NCI-H2227 (cell line): Measurements from ENCODE around the gene HMOX1.
A peak's percentile ranks its signal among the peaks of the same experiment; 100 is the strongest.

ENCODE experiments used
- DNase-seq: peaks from one replicate; lab custom pipeline; 2025; ENCODE audit not compliant: unreplicated experiment; lab: John Stamatoyannopoulos, UW

Gene HMOX1

DNA sequence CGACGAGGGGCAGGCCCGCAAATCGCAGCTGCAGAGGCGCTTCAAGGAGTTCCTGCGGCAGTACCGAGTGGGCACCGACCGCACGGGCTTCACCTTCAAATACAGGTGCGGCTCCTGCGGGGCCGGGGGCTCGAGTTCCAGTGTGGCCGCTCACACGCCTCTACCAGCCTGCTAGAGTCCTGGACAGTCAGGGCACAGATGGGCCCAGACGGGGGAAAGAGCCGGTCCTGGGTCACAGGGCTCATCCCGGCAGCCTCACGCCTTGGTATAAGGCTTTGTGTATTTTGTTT, 19.6 kb downstream of the HMOX1 start:
- DNase-seq, result no peak

DNA sequence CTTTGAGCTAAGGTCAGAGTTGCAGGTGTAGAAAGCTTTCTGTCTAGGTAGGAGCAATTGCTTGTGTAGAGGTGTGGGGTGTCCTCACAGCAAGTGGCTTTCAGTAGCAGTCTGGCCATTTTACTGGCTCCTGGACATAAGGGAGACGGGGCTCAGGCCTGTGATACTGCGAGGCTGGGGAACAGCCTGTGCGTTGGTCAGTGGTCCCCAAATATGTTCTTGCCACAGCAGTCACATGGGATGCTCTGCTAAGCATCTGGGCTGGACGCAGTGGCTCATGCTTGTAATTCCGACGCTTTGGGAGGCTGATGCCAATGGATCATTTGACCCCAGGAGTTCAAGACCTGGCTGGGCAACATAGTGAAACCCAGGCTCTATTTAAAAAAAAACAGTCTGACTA, 21.0 kb downstream of the HMOX1 start:
- no peak for DNase-seq

DNA sequence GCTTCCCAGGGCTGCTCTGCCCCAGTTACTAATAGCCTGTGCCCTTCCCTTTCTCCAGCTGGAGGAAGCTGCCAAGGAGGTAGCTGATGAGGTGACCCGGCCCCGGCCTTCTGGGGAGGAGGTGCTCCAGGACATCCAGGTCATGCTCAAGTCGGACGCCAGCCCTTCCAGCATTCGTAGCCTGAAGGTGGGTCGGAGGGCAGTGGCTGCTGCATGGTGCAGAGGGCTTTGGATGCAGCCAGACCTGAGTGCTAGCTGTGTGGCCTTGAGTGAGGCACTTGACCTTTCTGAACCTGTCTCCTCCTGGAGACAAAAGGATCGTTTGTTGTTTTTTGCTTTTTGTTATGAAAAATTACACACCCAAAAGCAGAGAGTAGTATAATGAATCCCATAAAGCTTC, 22.5 kb downstream of the HMOX1 start:
- no peak for DNase-seq

DNA sequence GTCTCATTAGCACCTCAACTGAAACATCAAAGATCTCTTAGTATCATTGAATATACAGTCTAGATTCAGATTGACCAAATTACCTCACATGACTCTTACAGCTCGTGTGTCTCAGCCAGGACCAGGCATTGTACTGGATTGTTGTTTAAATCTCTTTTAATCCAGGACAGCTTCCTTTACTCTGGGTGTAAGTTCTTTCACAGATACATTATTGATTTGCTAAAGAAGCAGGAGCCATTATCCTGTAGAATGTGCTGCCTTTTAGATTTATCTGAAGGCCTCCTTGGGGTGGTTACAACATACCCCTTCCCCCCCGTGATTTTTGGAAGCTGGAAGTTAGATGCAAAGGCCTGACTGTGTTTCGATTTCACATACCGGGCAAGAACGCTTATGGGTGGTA, 23.3 kb downstream of the HMOX1 start:
- no peak for DNase-seq

DNA sequence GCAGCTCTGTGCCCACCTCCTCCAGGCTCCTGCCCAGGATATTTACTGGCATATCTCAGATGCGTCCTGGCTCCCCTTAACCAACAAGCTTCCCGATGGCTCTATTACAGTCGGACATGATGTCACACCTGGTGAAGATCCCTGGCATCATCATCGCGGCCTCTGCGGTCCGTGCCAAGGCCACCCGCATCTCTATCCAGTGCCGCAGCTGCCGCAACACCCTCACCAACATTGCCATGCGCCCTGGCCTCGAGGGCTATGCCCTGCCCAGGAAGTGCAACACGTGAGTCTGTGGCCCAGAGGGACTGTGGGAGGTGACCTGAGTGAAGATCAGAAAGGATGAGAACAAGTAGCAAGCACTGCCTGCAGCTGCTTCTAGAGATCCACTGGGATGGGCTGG, 25.5 kb downstream of the HMOX1 start:
- DNase-seq, result no peak

DNA sequence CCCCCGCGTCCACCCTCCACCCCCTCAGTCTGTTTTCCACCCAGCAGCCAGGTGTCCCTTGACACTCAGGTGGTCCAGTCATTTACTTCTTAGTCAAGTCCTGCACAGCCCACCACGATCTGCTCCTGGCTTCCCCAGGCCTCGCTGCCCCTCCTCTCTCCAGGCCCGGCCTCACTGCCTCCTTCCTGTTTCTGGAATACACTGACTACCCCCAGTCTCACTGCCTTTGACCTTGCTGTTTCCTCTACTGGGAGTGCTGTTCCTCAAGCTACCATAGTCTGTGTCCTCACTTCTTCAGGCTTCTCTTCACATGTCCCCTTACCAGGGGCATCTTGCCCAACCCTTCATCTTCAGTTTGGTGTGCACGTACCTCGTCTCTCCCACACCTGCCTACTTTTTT, 26.5 kb downstream of the HMOX1 start:
- DNase-seq, result no peak

DNA sequence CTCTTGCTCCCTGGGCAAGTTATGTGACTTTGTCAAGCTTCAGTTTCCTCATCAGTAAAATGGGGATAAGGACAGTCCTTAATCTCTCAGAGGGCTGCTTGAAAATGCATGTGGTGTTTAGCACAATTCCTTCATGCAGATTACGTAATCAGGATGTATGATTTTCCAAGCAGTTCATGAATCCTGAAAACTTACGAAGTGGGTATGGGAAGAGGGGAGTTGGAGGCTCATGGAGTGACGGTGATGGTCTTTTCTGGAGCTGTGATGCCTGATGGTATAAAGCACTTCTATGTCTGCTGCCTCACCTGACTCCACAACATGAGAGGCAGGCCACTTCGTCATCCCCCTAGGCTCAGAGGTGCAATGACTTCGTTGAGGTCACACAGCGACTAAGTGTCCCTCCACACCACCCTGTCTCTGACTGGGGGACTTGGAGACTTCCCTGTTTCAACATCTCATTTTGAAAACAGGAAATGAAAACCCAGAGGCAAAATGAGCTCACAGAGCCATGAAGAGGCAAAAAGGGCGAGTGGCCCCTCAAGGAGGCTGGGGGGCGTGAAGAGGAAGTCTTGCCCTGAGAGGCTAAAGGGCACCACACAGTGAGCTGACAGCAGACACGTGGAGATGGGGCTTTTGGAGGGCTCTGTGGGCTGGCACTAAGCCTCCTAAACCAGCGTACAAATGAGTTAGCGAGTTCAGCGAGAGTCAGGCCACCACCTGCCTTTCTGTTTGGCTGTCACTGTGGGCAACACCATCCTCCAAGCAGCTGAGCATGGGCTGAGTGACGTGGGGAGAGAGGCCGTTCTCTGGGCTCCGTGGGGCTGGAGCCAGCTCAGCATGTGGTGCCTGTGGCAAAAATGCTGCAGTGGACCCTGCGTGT, 29.1 kb downstream of the HMOX1 start:
- no peak for DNase-seq

DNA sequence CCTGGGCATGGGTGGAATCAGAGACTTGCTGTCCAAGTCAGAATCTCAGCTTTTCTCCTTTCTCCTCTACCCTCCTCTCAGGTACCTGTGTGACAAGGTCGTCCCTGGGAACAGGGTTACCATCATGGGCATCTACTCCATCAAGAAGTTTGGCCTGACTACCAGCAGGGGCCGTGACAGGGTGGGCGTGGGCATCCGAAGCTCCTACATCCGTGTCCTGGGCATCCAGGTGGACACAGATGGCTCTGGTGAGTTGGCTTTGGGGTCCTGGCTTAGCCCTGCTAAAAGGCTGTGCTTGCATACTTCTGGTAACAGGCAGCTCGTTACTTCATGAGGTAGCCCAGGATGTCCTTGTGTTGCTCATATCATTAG, 29.8 kb downstream of the HMOX1 start:
- DNase-seq, result no peak

DNA sequence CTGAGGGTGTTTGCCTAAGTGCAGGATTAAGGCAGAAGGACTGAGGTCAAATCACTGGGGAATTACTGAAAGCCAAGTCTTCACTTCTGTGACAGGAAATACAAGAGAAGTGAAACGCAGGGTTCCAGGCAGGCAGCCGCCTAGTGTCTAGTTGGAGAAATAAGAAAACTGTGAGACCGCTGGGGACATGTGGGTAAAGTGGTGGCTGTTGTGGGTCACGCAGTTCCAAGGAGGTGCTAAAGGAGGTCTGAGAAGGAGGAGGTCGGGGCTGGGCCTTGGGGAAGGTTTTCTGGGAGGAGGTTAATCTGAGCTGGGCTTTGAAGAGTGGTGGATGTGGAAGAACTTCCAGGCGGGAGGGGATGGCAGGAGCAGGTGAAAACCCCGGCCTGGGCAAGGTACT, 30.2 kb downstream of the HMOX1 start:
- DNase-seq, result no peak

DNA sequence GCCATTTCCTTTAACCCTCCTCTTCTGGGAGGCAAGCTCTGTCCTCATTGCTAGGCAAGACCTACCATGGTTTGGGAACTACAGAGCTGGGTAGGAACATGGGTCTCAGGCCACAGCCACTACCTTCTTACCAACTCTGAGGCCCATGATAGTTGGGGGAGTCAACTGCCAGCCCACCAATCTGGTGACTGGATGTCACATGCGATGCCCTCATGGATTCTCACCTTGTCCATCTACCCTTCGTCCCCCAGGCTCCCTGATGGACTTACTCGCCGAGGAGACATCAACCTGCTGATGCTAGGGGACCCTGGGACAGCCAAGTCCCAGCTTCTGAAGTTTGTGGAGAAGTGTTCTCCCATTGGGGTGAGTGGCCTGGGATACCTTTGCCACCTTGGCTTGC, 32.7 kb downstream of the HMOX1 start:
- no peak for DNase-seq

DNA sequence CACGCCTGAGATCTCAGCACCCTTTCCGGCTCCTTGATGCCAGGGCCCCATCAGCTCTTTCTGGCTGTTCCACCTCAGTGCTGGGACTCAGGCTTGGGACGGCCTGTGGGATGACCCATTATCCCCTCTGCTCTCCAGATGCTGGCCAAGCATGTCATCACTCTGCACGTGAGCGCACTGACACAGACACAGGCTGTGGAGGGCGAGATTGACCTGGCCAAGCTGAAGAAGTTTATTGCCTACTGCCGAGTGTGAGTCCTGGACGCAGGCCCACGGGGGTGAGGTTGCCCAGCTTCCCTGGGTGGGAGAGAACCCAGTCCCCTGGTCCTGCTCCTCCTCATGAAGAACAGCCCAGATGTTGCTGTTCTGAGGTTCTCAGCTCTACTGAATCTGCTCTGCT, 36.7 kb downstream of the HMOX1 start:
- no peak for DNase-seq

DNA sequence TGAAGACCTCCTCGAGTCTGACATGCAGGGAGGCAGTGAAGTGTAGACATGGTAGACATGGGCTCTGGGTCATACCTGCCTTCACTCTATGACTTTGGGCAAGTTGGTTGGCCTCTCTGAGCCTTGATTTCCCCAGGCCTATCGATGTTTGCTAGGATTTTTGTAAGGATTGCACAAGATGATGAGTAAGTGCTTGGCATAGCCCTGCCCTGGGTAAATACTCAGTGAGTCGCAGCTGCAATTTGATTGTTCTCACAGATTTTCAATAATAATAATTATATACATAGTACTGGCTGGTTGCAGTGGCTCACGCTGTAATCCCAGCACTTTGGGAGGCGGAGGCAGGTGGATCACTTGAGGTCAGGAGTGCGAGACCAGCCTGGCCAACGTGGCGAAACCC, 37.2 kb downstream of the HMOX1 start:
- DNase-seq, result no peak

DNA sequence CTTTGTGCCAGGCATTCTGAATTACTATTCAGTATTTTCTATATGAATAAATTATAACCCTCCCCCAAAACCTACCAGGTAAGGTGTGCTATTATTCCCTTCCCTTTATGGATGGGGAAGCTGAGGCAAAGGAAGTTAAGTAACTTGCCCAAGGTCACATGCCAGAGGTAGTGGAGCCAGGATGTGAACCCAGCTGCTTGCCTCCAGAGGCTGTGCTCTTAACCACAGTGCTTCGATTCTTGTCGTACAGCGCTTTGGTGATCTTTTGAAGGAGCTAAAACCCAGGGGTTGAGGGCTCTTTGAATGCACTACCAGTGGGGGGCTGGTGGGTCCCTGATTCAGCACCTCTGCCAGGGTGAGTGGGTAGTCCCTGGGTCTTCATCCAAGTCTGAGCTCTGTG, 37.8 kb downstream of the HMOX1 start:
- no peak for DNase-seq

DNA sequence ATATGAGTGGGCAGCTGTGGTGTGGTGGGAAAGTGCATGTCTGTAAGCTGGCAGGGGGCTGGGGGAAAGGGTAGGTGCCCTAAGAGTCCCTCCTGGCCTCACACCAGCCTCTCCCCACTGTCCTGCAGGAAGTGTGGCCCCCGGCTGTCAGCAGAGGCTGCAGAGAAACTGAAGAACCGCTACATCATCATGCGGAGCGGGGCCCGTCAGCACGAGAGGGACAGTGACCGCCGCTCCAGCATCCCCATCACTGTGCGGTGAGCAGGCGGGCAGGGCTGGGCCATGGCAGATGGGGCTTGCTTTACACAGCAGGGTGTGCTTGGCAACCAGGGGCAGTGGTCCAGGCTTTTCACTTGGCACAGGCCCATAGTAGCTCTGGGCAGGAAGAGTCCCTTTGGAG, 38.9 kb downstream of the HMOX1 start:
- DNase-seq, result no peak

DNA sequence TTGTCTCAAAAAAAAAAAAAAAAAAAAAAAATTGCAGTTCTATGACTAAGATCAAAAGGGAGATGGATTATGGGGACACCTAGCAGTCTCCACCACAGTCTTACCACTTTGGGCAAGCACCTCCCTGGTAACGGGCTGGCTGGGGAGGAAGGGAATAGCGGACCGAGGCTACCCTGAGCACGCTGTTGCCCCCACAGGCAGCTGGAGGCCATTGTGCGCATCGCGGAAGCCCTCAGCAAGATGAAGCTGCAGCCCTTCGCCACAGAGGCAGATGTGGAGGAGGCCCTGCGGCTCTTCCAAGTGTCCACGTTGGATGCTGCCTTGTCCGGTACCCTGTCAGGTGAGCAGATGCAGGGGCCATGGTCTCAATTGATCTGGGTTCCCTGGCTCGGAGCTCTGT, 40.2 kb downstream of the HMOX1 start:
- no peak for DNase-seq

DNA sequence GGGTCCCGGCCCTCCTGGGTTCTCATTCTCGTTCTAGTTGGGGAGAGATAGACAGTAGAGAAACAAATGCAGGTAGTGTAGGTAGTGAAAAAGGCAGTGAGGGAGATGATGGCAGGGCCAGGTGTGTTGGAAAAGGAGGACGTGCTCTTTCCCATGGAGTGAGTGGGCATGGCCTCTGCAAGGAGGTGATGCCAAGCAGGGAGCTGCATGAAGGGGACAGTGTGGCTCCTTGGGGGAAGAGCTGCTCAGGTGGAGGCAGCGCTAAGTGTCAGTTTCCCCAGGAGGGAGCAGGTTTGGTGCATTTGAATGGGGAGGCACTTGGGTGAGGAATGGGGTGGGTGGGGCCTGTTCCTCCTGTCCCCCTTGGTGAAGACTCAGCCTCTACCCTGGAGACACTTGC, 41.2 kb downstream of the HMOX1 start:
- no peak for DNase-seq

DNA sequence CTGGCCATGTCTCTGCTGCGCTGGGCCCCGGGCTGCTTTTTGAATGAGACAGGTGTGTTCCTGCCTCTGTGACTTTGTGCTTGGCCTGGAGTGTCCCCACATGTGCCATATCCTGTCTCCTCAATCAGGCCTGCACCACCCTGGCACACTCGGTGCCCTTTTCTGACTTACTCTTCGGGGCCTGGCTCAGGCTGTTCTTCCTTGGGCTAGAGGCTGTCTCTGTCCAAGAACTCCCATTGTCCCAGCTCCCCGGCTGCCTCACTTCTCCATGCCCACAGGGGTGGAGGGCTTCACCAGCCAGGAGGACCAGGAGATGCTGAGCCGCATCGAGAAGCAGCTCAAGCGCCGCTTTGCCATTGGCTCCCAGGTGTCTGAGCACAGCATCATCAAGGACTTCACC, 42.0 kb downstream of the HMOX1 start:
- DNase-seq, result no peak

DNA sequence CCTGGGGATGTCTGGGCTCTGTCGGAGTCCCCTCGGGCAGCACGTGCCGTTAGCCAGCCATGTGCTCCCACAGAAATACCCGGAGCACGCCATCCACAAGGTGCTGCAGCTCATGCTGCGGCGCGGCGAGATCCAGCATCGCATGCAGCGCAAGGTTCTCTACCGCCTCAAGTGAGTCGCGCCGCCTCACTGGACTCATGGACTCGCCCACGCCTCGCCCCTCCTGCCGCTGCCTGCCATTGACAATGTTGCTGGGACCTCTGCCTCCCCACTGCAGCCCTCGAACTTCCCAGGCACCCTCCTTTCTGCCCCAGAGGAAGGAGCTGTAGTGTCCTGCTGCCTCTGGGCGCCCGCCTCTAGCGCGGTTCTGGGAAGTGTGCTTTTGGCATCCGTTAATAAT, 43.2 kb downstream of the HMOX1 start:
- DNase-seq, result no peak

DNA sequence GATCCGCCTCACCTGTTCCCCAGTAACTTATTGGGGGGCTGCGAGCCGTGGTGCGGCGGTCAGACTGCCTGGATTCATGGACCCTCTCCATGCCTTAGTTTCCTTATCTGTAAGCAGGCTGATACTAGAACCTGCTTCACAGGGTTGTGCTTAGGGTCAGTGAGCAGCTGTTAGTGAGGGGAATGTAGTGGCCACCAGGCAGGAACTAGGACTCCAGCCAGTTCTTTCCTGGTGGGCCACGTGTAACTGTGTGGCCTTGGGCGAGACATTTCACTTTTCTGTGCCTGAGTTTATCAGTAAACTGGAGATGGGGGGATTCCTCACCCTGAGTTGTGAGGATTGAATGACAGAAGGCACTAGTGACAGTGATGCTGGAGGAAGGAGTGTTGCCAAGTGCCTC, 43.9 kb downstream of the HMOX1 start:
- no peak for DNase-seq

DNA sequence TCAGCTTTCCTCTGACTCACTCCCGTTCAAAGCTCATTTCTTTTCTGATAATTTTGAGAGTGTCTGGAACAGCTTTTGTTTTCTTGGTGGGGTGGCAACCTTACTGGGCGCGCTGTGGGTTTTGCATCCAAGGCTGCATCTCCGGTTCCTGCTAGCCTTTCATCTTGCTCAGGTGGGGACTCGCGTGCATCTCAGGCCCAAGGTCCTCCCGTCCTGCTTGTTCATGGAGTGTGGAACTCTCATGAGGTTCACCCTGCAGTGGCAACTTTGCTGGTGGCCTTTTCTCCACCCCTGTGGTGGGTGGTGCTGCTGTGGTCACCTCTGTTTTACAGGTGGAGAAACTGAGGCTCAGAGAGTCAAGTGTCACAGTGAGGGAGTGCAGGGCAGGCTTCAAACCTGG, 44.6 kb downstream of the HMOX1 start:
- no peak for DNase-seq

DNA sequence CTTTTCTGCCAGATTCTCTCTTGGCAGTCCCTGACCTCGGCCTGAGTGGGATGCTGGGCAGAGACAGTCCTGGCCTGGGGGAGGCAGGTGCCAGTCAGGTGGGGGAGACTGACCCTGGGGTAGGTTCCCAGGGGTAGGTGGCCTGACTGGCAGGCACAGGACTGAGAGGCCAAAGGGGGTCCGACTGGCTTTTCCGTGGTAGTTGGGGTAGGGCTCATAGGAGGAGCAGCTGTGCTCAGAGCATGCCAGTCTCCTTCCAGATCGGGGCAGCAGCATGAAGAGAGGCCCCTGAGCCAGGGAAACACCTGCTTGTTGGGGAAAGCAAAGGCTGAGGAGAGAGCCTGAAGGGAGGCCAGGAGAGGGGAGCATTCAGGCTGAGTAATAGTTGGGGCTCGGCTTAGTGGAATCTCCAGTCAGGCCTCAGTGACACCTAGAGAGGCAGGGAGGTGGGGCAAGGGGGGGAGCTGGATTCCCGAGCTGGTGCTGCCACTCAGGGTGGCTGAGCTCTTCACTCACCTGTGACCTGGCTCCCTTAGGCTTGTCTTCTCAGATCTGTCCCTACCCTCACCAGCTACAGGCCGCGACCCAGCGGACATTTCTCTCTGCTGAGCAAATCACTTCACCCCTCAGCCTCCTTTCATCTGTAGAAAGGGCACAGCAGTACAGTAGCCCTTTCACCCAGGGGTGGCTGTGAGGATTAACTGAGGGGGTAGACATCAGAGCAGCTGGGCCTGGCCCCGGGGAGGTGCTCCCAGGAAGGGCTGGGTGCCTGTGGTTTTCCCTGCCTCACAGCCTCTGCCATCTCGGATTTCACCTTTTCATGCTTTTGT, 45.3 kb downstream of the HMOX1 start:
- DNase-seq, result no peak

DNA sequence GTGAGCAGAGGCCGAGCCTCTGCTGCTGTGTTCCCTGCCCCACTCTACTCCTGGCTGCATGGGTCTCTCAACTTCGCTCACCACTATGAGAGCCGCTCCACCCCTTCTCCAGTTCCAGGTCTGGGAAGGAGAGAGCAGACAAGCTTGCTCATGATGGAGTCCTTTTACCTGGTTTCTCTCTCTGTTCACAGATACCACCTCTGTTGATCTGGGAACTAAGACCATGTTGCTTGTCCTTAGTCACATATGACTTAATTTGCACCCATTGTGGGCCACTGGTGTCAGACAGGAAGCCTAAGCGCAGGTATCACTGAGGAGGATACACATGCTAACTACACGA, 45.9 kb downstream of the HMOX1 start:
- DNase-seq, result no peak

DNA sequence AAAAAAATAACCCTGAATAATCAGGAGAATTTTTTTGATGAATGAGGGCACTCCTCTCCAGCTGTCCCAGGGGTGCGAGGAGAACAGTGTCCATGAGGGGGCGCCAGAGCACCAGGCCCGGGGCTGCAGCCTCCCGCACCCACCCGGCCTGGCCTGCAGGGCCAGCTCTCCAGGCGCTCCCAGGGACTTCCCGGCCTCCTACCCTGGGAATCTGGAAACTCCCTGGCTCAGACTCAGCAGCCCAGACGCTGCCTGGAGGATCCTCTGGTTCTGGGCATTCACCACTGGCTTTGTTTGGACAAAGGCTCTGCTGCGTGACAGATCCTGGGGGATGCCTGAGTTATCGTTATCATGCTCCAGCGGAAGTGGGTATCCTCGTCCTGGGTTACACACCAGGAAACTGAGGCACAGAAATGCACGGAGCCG, 50.0 kb downstream of the HMOX1 start:
- peak; percentile 75 for DNase-seq
